HEK293T (cell line): ENCODE data around the gene SKAP1.

Source experiments
- FOXK2 ChIP-seq: fragments of 450-650 bp; IDR thresholded peaks from 2 replicates; pipeline ENCODE4 v1.6.1; 2016; ENCODE audit warnings: mild to moderate bottlenecking
- FOXM1 ChIP-seq: fragments of 450-650 bp; IDR thresholded peaks from 2 replicates; pipeline ENCODE4 v1.6.1; 2017; ENCODE audit warnings: mild to moderate bottlenecking, borderline replicate concordance
- SP1 ChIP-seq: fragments of 450-650 bp; IDR thresholded peaks from 2 replicates; pipeline ENCODE4 v1.6.1; 2017
- SUZ12 ChIP-seq: fragments of 450-650 bp; IDR thresholded peaks from 2 replicates; pipeline ENCODE4 v1.6.1; 2016; ENCODE audit warnings: mild to moderate bottlenecking
- TF ChIP-seq, protein P1 (sequence below): fragments of 450-650 bp; IDR thresholded peaks from 2 replicates; pipeline ENCODE4 v1.6.1; 2016

DNA sequence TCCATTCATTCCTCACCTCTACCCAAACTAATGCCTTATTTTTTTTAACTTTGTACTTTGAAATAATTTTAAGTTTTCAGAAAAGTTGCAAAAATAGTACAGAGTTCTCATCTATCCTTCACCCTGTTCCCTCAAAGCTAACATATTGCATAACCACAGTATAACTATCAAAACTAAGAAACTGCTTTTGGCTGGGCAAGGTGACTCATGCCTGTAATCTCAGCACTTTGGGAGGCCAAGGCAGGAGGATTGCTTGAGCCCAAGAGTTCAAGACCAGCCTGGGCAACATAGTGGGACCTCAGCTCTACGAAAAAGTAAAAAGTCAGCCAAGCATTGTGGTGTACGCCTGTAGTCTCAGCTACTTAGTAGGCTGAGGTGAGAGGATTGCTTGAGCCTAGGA, 147.7 kb downstream of the SKAP1 start:
- TF ChIP-seq, protein P1, sequence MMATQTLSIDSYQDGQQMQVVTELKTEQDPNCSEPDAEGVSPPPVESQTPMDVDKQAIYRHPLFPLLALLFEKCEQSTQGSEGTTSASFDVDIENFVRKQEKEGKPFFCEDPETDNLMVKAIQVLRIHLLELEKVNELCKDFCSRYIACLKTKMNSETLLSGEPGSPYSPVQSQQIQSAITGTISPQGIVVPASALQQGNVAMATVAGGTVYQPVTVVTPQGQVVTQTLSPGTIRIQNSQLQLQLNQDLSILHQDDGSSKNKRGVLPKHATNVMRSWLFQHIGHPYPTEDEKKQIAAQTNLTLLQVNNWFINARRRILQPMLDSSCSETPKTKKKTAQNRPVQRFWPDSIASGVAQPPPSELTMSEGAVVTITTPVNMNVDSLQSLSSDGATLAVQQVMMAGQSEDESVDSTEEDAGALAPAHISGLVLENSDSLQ, result no peak
- no peak for TF ChIP-seq FOXM1
- TF ChIP-seq SUZ12, result no peak
- no peak for TF ChIP-seq SP1
- no peak for TF ChIP-seq FOXK2
